GM23248 (cell line): Measurements from ENCODE around the gene ZDHHC1.

Experiments
- EZH2 ChIP-seq: fragments of 200-600 bp; sonication (generic); IDR thresholded peaks from 2 replicates; pipeline ENCODE4 v1.6.1; 2018; ENCODE audit warnings: antibody characterized with exemption, mild to moderate bottlenecking; ENCODE audit not compliant: insufficient read depth, poor library complexity, severe bottlenecking
- EZH2phosphoT487 ChIP-seq: fragments of 200-600 bp; sonication (generic); IDR thresholded peaks from 2 replicates; pipeline ENCODE4 v1.6.1; 2018; ENCODE audit warnings: antibody characterized with exemption, moderate library complexity, mild to moderate bottlenecking, low read depth; ENCODE audit not compliant: insufficient read depth

- TF ChIP-seq EZH2 (no peak), EZH2phosphoT487 (no peak)
Measured at GRCh38 chr16:67445441-67445912, 29.2 kb upstream of the ZDHHC1 start.
